HG03521 (cell line): ENCODE data around the gene EEF1A1.
"Not testable (repeated sequence)": the region's sequence is repeated elsewhere in the genome, so short reads cannot be mapped to it uniquely, and the experiment has no call there.

ENCODE experiments used
- ATAC-seq: cut with Tn5 transposase; IDR thresholded peaks from one replicate; pipeline ENCODE4 v1.9.1; 2021; ENCODE audit warnings: mild to moderate bottlenecking, moderate library complexity; ENCODE audit not compliant: unreplicated experiment

EEF1A1 gene

DNA sequence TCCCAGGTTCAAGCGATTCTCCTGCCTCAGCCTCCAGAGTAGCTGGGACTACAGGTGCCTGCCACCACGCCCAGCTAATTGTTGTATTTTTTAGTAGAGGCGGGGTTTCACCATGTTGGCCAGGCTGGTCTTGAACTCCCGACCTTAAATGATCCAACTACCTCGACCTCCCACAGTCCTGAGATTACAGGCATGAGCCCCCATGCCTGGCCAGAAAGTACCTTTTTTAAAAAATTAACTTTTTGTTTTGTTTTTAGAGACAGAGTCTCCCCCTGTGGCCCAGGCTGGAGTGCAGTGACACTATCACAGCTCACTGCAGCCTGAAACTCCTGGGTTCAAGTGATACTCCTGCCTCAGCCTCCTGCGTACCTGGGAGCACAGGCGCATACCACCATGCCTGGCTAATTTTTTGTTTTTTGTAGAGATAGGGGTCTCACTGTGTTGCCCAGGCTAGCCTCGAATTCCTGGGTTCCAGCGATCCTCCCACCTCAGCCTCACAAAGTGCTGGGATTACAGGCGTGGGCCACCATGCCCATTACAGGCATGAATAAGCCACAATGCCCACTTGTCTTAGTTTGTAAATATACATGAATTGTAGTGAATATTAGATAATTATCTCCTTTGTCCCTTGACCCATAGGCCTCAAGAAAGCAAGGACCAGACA lies 17.4 kb upstream of the EEF1A1 start:
- ATAC-seq: no peak

DNA sequence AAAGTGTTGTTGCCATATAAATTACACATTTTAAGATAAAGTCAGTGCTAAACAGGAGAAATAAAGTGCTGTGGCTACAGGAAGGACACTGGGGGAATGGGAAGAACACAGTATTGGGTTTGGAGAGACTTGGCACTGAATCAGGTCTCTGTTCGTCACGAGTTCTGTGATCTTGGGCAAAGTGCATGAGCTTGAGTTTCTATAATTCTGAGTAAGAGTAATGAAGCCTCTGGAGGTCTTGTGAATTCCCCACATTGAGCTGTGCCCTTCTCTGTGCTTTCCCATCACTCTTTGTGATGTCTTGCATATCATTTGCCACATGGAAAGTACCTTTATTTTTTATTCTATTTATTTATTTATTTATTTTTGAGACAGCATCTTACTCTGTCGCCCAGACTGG lies 16.8 kb upstream of the EEF1A1 start:
- no peak for ATAC-seq

DNA sequence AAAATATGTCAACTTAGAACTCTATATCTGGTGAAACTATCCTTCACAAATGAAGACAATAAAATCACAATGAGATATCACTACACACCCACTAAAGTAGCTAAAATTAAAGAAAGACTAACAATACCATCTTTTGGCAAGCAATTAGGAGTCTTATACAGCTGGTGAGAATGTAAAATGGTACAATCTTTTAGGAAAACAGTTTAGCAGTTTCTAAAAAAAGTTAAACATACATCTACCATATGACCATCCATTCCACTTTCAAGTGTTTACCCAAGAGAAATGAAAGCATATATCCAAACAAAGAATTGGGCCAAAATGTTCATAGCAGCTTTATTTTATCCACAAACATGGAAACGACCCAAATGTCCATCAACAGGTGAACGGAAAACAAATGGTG lies 13.8 kb upstream of the EEF1A1 start:
- no peak for ATAC-seq

DNA sequence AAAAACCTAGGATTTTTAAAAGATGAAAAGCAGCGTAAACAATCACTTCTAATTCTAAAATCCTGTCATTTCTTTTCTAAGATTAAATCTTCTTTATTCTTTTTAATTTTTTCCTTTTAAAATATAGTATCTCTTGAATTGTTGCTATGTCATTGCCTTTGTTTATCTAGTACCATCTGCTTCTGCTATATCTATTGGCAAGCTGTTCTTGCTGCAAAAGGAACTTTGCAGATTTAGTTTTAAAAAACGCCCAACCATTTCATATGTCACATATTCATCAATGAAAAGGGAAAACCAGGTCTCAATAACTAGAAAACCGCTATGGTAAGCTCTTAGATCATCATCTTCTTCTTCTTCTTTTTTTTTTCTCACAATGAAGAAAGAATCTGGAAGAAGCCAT lies 11.5 kb upstream of the EEF1A1 start:
- no peak for ATAC-seq

DNA sequence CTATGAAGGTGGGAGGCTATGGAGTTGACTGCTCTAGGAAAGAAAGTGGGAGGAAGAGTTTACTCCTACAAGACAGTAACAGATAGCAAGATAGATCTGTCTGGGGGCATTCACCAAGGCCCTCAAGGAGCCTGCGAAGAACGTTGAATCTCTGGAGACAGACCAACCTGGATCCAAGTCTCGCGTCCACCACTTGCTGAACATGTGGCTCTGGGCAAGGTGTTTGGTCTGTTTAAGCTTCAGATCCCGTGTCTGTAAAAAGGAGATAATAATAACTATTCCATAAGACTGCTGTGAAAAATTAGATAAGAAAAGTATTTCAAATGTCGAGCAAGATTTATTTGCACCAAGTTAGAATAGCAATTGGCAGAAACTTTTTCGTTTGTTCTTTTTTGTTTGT lies 8.1 kb upstream of the EEF1A1 start:
- no peak for ATAC-seq

DNA sequence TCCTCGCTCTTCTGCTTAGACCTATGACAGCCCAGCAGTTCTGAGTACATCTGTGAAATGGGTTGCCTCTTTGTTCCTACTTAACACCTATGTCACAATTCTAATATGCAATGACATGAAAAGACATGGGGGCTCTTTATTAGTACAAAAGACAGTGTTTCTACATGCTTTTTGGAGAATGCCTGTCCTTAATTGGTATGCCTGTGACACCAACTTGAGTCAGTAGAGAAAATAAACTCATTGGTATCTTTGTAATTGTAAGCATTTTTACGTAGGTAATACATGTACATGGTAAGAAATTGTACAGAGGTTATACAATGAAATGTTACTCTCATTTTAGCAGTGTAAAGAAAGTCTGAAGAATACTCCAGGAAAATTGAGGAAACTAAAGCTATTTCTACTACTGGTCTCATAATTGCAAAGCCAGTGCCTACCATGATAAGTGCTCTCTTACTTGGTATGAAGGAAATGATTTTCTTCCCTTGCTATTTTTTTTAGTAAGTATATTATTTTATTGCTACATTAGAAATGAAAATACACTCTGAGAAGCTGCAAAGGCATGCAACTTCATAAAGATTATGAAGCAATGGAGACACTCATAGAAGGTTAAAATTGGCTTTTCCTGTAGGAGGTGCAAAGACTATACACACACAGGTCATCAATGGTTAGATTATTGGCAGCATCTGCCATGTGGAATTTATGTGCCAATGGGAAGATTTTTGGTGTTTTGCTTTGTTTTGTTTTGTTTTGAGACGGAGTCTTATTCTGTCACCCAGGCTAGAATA lies 4.9 kb upstream of the EEF1A1 start:
- ATAC-seq: no peak

DNA sequence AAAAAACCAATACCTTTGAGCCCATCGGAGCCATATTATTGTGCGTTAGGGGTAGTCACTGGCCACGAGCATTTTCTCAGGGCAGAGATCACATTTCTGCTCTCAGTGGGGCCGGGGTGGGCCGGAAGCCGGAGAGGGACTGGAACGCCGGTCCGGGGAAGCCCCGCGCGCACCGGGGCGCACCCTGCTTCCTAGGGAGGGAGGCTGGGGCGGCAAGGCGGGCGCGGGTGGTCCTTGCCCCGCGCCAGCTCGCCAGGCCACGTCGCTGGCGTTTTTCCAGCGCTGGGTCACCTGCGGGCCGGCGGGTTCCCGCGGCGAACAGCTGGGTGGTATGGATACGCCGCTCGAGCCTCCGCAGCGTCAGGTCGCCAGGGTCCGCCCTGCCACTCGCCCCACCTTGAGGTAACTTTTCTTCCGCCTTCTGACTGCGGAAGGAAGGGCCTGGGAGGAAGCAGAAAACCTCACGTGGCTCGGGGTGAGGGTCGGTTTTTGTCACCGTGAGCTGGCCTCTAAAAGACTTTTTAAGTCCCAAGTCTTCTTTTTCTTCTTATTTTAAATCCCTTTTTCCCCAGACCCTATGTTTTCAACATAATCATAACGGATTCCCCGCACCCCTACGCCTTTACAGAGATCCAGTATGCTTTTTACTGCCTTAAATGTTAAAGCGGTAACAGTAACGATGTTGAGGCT lies 2.7 kb upstream of the EEF1A1 start:
- ATAC-seq: peak; percentile 37

DNA sequence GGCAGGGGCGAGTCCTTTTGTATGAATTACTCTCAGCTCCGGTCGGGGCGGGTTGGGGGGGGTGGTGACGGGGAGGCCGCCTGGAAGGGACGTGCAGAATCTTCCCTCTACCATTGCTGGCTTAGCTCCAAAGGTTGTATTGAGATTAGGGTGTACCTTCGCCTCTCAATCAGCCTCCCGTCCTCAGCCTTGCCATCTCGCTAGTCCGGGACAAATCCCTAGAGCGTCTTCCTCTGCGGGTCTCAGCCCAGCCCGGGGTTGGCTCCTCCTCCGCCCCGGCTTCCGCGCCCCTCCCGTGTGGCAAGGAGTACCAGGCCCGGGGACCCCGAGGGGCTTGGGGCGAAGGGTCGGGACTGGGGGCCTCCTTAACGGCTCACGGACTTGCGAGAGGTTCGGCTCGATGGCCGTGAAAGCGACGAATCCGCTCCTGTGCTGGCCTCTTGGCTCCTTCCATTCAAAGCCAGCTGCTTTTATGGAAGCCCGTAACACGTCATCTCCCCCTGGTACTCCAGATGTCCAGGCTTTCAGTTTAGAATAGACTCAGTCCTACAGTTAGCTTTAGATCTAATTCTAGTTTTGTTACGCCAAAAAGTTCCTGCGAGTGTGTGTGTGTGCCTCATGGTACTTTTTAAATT lies 636 bp upstream of the EEF1A1 start:
- ATAC-seq: peak; percentile 20

DNA sequence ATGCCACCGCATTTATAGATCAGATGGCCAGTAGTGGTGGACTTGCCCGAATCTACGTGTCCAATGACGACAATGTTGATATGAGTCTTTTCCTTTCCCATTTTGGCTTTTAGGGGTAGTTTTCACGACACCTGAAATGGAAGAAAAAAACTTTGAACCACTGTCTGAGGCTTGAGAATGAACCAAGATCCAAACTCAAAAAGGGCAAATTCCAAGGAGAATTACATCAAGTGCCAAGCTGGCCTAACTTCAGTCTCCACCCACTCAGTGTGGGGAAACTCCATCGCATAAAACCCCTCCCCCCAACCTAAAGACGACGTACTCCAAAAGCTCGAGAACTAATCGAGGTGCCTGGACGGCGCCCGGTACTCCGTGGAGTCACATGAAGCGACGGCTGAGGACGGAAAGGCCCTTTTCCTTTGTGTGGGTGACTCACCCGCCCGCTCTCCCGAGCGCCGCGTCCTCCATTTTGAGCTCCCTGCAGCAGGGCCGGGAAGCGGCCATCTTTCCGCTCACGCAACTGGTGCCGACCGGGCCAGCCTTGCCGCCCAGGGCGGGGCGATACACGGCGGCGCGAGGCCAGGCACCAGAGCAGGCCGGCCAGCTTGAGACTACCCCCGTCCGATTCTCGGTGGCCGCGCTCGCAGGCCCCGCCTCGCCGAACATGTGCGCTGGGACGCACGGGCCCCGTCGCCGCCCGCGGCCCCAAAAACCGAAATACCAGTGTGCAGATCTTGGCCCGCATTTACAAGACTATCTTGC lies 725 bp downstream of the EEF1A1 start:
- ATAC-seq: no peak

DNA sequence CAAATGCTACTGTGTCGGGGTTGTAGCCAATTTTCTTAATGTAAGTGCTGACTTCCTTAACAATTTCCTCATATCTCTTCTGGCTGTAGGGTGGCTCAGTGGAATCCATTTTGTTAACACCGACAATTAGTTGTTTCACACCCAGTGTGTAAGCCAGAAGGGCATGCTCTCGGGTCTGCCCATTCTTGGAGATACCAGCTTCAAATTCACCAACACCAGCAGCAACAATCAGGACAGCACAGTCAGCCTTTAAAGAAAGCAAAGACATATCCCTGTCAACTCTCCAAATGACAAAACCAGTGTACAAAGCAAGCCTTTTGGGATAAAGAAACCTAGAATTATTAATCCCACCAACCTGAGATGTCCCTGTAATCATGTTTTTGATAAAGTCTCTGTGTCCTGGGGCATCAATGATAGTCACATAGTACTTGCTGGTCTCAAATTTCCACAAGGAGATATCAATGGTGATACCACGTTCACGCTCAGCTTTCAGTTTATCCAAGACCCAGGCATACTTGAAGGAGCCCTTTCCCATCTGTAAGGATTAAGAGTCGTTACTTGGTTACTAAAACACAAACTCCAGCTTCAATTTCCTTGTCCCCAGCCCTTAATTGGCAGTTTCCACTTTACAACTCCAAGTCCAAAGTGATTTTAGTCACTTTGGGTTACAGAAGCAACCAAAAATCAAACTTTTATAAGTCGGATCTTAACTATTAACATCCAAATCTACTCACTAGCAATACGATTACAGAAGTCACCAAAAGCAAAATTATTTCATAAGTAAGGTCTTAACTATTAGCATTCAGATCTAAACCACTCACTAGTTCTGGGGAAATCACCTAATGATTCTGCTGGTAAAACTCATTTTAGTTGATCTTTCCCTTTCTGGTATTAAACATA lies 1.6 kb downstream of the EEF1A1 start:
- not testable (repeated sequence) for ATAC-seq

DNA sequence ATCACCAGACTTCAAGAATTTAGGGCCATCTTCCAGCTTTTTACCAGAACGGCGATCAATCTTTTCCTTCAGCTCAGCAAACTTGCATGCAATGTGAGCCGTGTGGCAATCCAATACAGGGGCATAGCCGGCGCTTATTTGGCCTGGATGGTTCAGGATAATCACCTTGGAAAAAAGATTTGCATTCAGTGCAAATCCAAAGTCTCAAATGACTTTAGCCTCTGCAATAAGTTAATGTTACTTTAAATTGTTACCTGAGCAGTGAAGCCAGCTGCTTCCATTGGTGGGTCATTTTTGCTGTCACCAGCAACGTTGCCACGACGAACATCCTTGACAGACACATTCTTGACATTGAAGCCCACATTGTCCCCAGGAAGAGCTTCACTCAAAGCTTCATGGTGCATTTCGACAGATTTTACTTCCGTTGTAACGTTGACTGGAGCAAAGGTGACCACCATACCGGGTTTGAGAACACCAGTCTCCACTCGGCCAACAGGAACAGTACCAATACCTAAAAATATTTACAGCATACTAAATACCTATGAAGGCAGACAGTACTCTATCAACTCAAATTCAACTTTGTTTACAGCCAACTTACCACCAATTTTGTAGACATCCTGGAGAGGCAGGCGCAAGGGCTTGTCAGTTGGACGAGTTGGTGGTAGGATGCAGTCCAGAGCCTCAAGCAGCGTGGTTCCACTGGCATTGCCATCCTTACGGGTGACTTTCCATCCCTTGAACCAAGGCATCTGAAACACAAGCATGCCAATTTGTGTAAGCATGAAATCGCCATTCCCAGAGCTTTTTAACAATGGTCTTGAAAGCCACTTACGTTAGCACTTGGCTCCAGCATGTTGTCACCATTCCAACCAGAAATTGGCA lies 2.5 kb downstream of the EEF1A1 start:
- ATAC-seq: not testable (repeated sequence)

DNA sequence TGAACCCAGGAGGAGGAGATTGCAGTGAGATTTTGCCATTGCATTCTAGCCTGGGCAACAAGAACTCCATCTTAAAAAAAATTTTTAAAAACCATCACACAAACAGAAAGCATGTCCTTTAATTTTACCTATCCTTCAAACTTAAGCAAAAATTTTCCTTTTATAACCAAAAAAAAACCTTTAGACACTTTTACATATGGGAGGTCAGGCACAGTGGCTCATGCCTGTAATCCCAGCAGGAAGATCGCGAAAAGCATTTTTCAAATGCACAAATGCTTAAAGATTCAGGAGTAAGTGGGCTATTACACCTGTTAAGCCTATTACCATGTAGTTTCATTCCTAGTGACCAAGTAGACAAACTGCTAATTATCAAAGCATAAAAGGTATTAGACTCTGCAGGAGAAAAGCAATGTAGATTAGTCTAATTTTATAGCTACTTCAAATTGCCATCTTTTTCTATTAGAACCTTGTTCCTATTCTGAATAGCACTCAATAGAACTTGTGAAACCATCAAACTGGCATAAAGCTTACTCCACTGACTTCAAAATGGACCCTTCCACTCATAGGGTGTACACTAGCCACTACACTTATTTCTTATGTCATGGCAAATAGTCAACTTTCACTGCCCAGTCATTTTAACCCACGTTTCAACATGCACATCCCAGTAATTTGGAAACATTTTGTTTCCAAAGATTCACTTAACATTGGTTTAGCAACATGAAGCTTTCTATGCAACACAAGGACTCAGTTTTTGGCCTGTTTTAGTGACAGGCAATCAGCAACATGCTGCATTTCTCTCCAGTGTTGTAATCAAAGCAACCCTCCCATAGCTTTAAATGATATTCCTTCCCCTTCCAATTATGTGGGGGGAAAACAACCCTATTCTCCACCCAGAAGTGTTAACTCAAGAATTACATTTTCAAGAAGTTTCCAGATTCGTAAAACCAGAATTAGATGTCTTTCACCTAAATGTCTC lies 4.0 kb downstream of the EEF1A1 start:
- no peak for ATAC-seq

DNA sequence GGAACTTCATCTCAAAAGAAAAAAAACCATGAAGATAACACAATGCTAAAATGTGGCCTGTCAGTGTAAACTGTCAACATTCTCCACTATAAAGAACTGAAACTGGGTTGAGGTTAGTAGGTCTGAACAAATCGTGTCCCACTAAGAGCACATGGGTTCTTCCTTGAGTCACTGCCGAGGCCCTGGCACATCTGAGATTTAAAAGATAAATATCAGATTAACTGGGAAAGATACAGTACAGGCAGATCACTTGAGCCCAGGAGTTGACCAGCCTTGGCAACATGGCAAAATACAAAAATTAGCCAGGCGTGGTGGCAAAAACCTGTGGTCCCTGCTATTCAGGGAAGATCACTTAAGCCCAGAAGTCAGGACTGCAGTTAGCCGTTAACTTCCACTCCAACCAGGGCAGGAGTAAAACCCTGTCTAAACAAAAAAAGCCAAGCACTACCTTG lies 5.6 kb downstream of the EEF1A1 start:
- peak; percentile 41 for ATAC-seq

DNA sequence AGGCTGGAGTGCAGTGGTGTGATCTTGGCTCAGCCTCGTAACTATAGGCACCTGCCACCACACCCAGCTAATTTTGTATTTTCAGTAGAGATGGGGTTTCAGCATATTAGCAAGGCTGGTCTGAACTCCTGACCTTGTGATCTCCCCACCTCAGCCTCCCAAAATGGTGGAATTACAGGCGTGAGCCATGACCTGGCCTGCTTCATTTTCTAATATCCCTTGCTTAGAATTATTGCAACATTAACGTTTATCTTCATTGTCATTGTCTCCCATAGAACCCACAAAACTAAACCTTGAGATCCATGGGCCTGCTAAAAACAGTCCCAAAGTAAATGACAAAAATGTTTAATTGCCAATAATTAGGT lies 6.1 kb downstream of the EEF1A1 start:
- no peak for ATAC-seq

DNA sequence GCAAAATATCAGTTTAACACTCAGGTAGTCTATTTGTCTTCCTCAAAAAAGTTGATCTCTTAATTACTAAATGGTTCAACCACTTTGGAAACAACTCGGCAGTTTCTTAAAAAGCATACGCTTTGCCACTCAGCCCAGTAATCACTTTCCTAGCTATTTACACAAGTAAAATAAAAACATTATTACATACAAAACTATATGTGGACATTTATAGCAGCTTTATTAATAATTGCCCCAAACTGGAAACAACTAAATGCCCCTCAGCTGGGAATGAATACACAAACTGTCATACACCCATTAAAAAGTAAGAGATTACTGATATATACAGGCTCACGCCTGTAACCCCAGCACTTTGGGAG lies 7.4 kb downstream of the EEF1A1 start:
- ATAC-seq: no peak

DNA sequence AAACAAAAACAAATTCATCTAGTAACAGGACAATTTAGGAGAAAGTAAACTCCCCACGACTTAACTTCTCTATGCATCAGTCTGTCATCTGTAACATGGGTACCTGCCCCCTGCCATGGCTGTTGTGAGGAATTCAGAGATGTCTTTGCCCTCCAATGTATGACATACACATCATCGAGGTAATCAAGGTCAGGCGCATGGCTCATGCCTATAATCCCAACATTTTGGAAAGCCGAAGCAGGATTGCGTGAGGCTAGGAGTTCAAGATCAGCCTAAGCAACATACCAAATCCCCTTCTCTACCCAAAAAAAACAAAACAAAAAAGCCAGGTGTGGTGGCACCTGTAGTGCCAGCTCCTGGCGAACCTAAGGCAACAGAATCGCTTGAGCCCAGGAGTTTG lies 9.0 kb downstream of the EEF1A1 start:
- no peak for ATAC-seq

DNA sequence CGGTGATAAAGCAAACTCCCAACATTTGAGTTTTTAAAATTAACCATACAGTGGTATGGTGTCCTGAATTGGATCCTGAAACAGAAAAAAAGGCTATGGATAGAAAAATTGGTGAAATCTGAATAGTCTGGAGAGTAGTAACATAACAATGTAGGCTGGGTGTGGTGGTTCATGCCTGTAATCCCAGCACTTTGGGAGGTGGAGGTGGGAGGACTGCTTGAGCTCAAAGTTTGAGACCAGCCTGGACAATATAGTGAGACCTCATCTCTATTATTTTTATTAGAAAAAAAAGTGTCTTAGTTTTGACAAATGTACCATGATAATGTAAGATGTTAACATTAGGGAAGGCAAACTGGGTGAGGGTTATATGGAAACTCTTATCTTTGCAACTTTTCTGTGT lies 11.0 kb downstream of the EEF1A1 start:
- ATAC-seq: no peak

DNA sequence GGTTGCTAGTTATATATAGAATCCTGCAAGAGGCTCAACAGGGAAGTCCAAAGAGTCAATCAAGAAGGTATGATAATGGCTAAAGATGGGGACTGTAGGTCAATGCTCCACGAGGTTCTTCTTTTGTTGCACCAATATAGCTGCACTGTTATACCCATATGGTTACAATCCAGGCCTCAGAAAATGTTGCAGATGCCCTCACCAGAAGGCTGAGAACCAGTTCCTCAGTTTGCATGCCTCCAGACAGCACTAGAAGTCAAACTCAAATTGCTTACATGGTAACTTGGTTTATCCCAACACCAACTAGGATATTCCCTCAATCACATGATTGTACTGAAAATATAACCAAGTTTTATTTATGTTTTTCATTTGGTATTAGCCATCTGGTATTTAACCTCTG lies 12.1 kb downstream of the EEF1A1 start:
- ATAC-seq: no peak
